Stimulated activated CD4-positive, alpha-beta T cell treated with anti-CD3 and anti-CD28 coated beads, Interleukin-2, amount 100 ng/mL, for 4 hours (primary cell): ENCODE measurements around the gene ARAP3.
A peak's percentile ranks its signal among the peaks of the same experiment; 100 is the strongest.

Experiments
- DNase-seq: peaks from one replicate; pipeline ENCODE4 v3.0.0-alpha.2; 2020; ENCODE audit warnings: low read depth

ARAP3 gene

DNA sequence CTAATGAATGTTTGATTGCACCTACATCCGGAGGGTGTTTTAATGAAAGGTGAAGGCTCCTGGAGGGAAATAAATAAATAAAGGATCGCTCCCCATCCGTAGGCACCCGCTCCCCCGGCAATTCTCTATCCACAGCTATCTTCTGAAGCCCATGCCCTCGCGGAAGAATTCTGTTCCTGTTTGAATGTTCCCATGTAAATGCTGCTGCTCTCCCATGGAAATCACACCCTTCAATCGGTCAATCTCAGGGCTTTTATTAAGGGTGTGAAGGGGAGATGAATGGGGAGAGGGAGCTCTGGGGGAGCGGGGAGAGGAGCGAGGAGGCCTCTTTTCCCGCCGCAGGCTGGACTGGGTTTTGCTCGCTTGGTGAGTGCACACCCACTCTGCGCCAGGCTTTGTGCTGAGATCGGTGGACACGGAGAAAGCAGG, 21.1 kb upstream of the ARAP3 start:
- DNase-seq = no peak

DNA sequence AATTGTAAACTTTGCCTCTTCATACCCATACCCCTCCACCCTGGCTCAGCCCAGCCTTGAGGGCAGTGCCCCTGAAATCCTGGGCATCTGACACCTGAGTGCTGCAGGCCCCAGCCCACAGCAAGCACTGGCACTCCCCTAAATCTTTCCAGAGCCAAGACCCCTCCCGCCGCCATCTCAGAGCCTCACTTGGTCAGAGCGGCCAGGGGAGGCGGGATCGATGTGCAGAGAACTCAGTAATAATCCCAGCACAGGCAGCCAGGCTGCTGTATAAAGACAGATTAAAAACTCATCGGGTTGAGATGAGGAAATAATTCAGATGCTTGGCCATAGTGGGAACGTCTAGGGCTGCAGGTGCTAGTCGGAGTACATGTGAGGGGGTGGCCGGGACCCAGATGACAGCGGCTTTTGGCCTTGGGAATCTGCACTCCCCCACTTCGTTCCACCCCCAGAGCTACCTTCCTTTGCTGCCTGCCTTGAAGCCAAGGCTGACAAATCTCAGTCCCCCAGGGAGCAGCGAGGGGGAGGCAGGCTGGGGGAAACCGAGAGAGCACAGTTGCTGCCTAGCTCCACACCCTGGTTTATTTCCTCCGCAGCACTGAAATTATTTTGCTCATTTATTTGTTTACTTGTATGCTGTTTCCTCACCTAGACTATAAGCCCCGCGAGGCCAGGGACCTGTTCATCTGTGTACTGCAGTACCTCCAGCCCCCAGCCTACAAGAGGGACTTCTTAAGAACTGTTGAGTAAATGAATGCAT, 19.5 kb upstream of the ARAP3 start:
- no peak for DNase-seq

DNA sequence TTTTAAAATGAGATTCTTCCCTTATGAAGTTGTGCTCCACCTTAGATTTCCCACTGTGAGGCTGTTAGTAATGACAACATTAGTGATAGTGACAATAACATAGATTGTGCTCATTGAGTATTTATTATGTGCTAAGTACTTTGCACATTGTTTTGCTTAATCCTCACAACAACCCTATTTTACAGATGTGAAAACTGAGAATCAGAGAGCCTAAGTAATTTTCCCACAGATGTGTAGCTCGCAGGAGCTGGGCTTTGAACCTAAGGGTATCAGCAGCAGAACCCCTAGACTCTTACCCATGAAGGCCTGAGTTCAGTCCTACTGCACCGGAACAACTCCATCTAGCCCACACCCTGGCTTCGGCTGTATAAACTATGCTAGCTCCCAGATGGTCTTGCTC, 15.6 kb upstream of the ARAP3 start:
- no peak for DNase-seq

DNA sequence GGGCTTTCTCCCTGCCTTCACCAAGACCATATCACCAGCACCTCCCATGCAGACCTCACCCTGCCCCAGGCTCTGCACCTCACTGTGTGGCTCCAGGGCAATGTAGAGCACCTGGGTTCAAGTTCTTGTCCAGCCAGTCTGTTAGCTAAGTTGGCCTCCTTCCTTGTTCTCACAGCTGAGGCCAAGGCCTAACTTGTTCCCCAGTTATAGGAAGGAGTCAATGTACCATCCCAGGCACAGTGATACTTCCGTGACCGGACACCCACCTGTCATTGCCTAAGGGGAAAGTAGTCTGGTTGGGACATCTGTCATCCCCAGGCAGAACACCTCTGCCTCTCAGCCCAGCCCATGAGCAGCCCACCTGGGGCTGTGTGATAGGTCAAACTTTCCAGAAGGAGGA, 14.4 kb upstream of the ARAP3 start:
- no peak for DNase-seq

DNA sequence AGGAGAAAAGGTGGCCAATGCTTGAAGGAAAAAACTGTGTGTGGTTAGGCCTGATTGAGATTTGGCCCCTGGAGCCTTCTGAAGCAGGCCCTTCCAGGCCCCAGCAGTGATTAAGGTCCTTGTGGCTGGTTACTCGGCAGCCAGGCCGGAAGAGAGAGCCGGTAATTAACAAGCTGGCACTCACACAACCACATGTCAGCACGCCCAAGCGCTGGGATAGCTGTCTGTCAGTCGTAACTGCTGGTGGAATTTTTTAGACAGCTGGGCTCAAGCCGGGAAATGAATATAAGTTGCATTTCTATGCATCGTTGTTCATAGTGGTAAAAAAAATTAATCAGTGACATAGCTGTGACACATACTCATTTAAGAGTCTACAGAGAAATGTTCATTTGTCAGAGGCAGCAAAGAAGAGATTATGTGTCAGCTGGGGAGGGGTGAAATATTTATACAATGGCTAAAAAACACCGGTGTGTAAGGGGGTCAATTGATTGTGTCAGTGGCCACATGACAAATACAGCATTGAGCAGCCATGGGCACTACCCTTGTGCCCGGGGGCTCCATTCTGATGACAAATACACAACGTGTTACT, 13.7 kb upstream of the ARAP3 start:
- no peak for DNase-seq

DNA sequence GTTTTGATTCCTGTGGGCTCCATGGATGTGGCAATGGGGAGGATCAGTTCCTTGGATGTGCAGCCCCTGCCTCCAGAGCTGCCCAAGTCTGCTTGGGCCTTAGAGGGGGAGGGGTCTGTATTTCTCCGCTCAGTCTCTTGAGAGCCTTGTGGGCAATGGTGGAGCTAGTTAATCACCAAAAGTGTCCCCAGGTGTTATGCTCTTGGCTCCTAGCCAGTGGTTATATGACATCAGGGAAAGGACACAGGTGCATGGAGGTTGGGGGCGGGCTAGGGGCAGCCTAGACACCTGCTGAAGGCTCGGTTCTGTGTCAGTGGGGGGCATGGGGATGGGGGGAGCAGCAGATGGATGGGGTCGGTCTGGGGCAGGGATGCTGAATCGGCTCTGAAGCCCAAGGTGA, 12.4 kb upstream of the ARAP3 start:
- no peak for DNase-seq

DNA sequence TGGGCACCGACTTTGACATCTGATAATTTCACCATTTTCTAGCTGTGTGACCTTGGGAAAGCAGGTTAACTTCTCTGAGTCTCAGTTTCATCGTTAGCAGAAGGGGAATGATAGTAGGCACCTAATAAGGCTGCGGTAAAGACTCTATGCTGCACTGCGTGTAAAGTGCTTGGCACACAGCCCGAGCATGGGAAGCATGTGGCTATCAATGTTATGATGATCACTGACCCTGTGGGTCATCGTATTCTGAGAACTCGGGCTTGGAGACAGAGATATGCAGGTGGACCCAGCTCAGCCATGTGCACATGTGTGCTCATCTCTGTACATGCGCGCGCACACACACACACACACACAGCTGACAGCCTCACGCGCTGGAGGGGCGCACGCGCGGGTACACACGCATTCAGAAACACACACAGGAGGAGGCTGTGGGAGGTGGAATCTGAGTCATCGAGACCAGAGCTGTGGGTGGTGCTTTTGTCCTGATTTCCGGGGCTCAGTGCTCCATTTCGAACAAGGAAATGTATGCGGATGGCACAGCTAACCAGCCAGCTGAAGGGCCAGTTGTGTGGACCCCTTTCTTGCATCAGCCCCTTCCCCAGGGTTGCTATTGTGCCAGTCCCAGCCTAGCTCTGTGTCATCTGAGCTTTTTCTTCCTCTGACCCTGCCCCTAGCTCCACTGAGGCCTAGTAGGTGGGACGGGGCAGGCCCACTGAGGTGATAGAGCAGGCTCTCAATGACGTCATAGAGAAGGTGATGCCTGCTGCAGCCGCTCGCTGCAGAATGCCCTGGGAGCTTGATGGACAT, 11.1 kb upstream of the ARAP3 start:
- peak; percentile 79 for DNase-seq

DNA sequence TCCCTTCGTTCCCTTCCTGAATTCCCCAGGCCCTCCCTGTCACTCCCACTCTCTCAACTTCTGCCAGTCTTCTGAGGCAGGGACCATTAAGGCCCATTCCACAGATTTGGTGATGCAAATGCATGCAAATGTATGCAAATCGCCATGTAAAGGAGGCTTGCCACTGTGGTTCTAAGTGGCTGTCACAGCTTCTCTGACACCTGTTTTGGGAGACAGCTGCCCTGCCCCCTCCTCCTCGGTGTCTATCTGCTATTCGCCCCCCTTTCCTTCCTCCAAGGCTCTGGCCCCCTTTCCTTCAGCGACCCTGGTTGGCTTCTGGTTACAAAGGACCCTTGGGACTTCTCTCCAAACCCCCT, 10.5 kb upstream of the ARAP3 start:
- no peak for DNase-seq

DNA sequence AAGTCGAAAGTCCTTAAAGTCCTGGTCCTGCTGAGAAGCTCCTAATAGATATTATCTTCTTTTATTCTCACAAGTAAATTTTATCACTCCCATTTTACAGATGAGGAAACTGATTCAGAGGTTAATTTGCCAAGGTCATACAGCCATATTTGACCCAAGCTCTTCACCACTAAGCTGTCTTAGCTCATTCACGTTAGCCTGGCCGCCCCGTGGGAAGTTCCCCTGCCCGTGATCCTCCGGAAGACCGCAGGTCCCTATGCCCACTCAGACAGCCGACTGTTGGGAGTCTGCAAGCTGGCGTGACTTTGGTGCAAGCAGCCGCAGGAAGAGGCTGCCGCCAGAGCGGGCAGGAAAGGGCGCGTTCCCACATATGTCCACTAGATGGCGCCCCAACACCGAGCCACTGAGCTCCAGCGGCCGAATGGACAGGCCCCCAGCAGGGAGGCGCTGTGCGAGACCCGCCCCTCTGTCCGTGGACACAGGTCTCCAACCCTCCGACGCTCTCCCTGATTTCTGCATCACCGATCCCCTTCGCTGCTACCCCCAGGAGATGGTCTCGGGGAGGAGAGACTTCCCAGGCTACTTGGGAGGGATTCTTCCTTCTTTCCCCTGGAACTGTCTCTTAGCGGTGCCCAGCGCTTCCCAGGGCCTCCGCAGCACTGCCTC, 10.0 kb upstream of the ARAP3 start:
- DNase-seq = peak; percentile 70

DNA sequence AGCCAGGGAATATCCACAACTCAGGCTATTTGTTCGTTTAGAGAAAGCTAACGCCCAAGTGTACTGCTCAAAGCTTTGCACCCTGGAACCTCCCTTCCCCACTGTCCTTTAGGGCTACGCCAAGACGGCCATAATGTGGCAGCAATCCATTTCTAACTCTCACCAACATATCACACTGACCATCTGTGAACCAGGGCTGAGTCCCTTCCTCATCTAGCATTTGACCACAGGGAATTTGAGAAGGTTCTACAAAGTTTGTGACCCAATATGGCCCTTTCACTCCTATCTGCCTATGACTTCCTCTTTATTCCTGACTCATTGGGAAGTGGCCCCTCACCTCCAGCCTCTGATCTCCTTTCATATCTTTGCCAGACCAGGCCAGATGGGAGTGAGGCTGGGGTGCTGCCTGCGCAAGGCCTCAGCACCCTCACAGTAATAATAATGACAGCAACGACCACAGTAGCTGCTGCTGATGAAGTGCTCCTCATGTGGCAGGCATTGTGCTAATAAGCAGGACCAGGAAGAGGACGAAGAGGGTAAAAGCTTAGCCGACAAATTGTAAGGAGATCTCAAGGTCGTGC, 9.3 kb upstream of the ARAP3 start:
- DNase-seq = no peak

DNA sequence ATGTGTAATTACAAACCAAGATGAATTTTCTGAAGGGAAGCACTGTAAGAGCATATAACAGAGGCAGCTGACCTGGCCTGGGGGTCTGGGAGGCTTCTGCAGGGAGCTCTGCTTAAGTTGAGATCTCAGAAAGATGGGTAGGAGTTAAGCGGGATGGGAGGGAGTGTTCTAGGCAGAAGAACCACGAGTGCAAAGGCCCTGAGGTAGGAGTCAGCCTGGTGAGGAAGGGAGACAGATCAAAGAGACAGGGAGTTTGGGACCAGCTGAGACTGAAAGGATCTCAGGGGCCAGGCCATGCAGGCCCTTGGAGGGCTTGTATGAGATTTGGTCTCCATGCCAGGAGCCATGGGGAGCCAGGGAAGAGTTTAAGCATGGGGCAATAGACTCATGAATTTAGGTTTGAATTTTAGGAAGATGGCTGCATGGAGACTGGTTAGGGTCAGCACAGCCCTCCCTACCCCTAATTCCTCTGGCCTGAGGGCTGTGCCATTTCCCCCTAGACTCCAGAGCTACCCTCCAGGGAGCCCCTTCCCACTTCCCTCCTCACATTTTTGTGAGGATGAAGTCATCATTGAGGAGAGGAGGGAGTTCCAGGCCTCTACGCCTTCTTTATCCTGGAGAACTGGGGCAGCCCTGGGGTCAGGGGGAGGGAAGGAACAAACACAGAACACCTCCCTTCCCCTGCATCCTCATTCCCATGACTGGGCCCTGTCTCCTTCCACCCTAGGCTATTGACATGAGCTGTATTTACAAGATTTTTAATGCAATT, 4.8 kb upstream of the ARAP3 start:
- DNase-seq = no peak

DNA sequence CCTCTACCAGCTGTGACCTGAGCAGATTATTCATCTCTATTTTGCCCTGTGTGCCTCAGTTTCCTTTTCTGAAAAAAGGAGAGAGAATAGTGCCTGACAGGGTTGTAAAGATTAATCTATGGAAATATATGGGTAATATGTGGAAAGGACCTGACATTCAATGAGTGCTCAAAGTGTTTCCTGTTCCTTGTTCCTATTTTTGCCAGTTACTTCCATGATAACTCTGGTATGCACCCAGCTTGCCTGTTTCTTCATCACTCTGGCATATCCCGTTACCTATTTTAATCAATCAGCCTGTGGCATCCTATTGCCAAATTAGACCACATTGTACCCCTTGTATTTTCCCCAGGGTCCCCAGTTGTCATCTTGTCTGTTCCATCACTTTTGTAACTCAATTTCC, 3.6 kb upstream of the ARAP3 start:
- no peak for DNase-seq

DNA sequence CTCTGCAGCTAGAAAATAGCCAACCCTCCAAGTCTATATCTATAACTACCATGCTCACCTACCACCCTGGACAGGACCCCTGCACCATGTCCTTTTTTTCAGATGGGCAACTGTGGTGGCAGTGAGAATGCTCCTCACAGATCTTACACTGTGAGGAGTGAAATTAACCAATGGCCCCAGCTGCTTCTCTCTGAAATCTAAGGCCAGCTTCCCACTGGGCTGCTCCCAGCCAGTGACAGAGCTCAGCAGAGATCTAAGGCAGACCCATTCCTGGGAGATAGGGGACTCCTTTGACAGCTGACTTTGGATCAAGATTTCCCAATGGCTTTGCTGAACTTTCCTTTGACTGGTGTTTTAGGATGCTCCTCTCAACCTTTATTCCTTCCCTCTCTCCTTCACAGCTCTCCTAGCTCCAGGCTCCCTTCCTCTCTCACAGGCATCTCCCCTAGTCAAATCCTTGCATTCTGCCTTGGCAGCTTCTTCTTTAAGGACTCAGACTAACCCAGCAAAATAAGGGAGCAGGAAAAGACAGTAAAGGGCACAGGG, 1.6 kb upstream of the ARAP3 start:
- DNase-seq = no peak

DNA sequence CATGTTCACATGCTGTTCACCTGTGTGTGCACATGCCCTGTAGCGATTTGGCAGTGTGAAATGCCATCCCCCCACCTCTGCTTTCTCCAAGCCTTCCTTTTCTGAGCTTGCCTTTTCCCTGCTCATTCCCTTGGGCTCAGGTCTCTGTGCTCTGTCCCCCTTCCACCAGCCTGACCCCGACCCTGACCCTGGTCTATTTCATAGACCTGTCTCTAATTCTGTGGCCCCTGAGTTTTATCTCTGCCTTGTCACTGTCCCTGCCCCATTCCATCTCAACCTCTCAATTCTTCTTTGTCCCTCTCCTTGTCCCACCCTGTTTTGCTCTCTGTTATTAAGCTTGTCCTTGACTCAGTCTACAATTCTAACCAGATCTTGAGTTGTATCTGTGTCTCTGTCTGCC, 735 bp downstream of the ARAP3 start:
- DNase-seq = no peak

DNA sequence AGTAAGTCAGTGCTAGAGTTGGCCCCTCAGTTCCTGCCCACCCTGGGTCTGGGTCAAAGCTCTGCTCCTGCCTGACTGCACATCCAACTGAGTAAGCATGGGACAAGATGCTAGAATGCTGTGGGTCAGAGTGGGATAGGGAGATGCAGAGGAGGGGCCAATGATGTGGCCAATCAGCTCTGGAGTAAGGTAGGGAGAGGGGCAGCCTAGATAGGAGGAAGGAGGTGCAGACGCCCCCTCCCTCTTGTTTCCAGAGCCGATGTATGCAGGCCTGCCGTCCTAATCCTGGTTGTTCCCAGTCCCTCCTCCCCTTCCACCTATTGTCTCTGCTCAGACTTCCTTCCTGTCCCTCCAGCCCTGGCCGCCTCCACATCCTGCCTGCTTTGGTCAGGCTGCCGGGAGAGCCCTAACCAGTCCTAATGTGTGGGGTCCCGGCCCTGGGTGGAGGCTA, 1.3 kb downstream of the ARAP3 start:
- DNase-seq = no peak

DNA sequence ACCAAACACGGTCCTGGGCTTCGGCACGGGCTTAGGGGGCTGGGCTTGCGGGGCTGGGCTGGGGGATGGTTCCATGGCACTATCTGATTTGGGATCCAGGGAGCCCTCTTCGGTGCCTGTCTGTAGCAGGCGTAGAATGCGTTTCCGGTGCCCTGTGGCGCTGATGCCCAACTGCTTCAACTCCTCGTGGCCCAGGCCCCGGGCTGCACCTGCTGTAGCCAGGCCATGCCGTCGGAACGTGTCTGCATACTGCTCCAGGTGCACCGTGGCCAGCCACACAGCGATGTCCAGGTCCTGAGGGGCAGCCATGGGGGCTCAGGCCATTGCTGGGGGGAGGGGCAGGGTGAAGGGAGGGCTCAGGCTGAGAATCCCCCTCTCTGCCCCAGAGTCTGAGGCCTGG, 1.9 kb downstream of the ARAP3 start:
- no peak for DNase-seq

DNA sequence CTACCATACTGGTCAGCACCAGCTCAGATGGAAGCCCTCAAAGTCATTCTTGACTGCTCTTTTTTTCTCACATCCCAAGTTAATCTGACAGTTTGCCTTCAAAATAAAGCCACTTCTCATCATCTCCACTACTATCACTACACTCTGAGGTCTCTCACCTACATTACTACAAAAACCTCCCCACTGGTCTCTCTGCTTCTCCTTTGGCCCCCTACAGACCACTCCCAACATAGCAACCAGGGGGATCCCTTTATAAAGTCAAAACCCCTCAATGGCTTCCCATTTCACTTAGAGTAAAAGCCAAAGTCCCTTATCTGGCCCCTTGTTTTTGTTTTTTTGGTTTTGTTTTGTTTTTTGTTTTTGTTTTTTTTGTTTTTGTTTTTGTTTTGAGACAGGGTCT, 4.6 kb downstream of the ARAP3 start:
- no peak for DNase-seq

DNA sequence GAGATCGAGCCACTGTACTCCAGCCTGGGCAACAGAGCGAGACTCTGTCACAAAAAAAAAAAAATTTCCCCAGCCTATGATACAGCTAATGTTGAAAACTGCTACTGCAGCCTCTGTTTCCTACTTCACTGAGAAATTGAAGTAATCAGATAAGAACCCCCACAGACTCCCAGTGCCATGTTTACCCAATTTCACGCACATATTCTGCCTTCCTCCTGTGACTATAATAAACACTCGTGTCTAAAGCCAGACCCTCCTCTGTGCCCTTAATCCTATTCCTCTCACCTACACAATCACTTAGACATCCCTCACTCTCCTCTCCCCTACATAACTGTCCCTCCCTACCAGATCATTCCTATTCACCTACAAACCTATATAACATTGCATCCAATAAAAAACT, 6.4 kb downstream of the ARAP3 start:
- no peak for DNase-seq

DNA sequence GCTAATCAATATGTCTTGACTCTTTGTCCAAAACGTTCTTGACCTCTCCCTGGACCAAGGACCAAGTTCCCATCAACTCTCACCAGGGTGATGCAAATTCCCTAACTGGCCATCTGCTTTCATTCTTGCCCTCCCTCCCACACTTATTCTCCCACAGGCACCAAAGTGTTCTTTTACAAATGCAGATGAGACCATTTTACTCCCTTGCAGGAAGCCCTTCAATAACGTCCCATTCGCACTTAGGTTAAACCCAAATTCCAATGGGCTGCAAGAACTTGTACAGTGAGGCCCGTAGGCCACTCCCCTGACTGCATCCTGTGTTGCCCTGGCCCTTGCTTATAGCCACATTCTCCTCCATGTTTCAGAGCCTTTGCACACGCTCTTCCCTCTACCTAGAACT, 7.3 kb downstream of the ARAP3 start:
- no peak for DNase-seq

DNA sequence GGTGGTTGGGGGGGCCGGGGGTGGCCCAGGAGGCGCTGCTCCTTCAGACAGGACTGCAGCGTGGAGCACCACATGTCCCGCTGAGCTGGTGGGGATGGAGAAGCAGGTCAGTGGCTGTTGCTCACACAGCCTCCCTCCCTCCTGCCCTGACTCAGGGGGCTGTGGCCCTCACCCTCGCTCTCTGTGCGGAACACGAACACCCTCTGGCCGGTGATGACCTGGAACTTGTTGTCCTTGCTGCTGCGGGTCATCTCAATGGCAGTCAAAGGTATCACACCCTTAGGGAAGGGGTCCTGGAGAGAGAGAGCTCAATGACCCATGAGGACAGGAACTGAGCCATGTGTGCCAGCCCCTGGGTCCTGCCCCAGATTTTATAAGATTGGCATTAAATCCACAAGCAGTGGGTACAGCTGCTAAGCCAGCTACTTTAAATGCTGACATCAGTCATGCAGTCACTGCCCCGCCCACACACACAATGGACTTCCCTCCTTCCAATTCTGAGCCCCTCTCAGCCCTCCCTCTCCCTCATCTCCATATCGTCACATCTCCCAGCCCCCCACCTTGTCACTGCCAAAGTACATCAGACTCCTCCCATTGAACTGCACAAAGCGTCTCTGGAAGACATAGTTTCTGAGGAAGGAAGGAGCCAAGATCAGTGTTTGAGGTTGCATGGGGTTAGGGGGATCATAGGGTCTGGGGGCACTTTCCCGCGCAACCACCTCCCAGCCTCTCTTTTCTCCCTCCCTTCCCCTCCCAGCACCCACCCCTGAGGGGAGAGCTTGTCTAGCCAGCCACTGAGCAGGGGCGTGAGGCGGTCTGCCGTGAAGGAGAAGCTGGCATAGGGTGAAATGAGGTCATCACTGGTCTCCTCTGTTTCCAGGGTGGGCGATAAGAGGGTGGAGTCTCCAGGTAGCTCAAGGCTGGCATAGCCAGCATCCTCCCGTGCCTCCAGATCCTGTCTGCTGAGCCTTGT, 8.9 kb downstream of the ARAP3 start:
- DNase-seq = no peak
